ENCODE measurements around the gene USP34. TPM values are rescaled to one million over a fixed set of nuclear protein-coding genes. Genes with fewer than 3 reads are reported as not detected.

The USP34 gene
- total and polyA plus RNA-seq, 2 of the 4 experiments (the other 2 are of a cell fraction) = 34.7 to 128 TPM

DNA sequence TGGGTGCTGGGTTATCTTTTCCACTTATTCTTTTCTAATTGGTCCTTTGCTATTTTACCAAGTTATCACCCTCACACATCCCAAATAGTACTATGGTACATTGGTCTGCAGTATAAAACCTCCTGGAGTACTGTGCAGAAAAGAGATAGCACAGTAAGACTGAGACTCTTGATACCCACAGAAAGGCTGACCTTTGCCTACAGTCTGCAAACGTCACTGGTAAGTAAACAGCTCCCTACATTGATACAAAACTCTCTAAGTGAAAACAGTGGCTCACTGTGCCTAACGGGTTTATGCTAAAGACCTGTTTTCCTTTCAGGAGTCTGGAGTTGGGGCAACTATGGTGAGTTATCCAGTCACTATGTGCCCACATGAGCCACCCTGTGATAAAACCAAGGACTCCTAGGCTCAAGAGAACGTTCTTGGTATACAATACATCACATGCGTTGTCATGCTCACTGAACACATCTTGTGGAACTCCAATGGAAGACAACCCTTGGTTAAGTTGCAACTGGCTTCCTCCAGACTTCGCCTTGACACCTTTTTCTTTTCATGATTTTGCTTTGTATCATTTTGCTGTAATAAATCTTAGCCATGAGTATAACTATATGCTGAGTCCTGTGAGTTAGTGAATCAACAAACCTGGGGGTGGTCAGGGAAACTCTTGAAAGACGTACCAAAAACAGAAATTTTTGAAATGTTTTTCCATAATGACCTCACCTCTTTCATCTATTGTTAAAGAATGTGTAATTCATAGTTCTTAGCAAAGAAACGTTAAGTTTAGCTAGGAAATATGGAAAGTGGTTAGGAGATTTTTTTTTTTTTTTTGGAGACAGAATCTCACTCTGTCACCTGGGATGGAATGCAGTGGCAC is 204.0 kb downstream of the USP34 start:
- H3K9ac ChIP-seq (ENCODE audit: low read depth, low read length) = no peak overlapping the region
- H2BK15ac ChIP-seq (ENCODE audit: low read depth, low read length) = no peak overlapping the region
- no peak overlapping the region for H3K27ac ChIP-seq (ENCODE audit: insufficient read depth, low read length)
- H3K4me3 ChIP-seq (ENCODE audit: insufficient read depth, low read depth, low read length) = no peak overlapping the region
- peaks cover 7 to 24% of the 10 kb centered on the region in 2 experiments; a peak in 2 of 4 replicates for H3K79me1 ChIP-seq (ENCODE audit: low read depth in 1 of 2, low read length in 2 of 2)
- H2AK9ac ChIP-seq (replicated peaks; ENCODE audit: low read depth, low read length, poor library complexity) = no peak overlapping the region
- intact Hi-C loops (cut with micrococcal nuclease) (no loop called here), in situ Hi-C loops (cut with MboI; ENCODE audit: low sequenced_read_pairs) (no loop called here), dilution Hi-C loops (cut with HindIII; ENCODE audit: low sequenced_read_pairs, unreplicated experiment) (no loop called here)
- no peak for DNase-seq
- no peak overlapping the region for H3K18ac ChIP-seq (ENCODE audit: low read depth, low read length)
- H4K20me1 ChIP-seq (ENCODE audit: insufficient read depth, low read length) = no peaks in the 10 kb centered on the region; the same call in 1 of the 2 replicates
- peaks cover 18% of the 10 kb centered on the region for H3K36me3 ChIP-seq (ENCODE audit: control insufficient read depth, insufficient read depth, low read length)
- H4K8ac ChIP-seq (ENCODE audit: low read depth in 2 of 2, low read length in 2 of 2) = no peak overlapping the region
- WGBS, 2 experiments (ENCODE audit: extremely low coverage in 2 of 2, insufficient read length in 1 of 2) = 100% methylated on average over 1 of the region's 7 CpGs; no CpG with 5 or more reads in 1 of the 2 experiments
- H4K91ac ChIP-seq (ENCODE audit: insufficient read depth, low read depth, low read length) = no peak overlapping the region
- no peak overlapping the region; the same call in 1 of the 2 replicates for H3K23ac ChIP-seq (ENCODE audit: low read depth, low read length)
- H3K27me3 ChIP-seq (ENCODE audit: control insufficient read depth, insufficient read depth, low read length) = no peaks in the 10 kb centered on the region
- ChIA-PET POLR2A (ENCODE audit: unreplicated experiment) (no interaction called here), CTCF (no interaction called here)
- no peak overlapping the region for H3K4me2 ChIP-seq (ENCODE audit: low read depth, low read length)
- no peaks in the 10 kb centered on the region for H3K4me1 ChIP-seq (ENCODE audit: control insufficient read depth, insufficient read depth, low read length)
- no peak overlapping the region for H2BK5ac ChIP-seq (ENCODE audit: low read depth, low read length, poor library complexity, severe bottlenecking)
- H3K4ac ChIP-seq (ENCODE audit: low read depth, low read length) = no peak overlapping the region
- H2BK120ac ChIP-seq (ENCODE audit: low read depth, low read length) = no peak overlapping the region
- 0 out of 2 replicates have a peak, but pooled peaks have one; percentile 24 for ATAC-seq (ENCODE audit: low read depth)
- BruUV-seq (replicated peaks) = no TSS peak
- H2AK5ac ChIP-seq (ENCODE audit: low read depth, low read length) = no peak overlapping the region
- H4K5ac ChIP-seq (ENCODE audit: low read depth, low read length) = no peak overlapping the region
- no peak overlapping the region for H2AFZ ChIP-seq (replicated peaks; ENCODE audit: low read length, poor library complexity)
- no peak overlapping the region for H3K56ac ChIP-seq (ENCODE audit: extremely low read depth, insufficient read depth, low read length)
- H3K9me3 ChIP-seq (ENCODE audit: control insufficient read depth, insufficient read depth, low read length) = no peaks in the 10 kb centered on the region
- peaks cover 5% of the 10 kb centered on the region for H3K9me1 ChIP-seq (ENCODE audit: insufficient read depth, low read length)
- no peak overlapping the region for H2BK20ac ChIP-seq (ENCODE audit: low read depth, low read length)
- H3K14ac ChIP-seq (replicated peaks; ENCODE audit: low read depth, low read length) = no peak overlapping the region
- no peak for TF ChIP-seq MXI1 (IDR thresholded peaks at IDR 0.05; ENCODE audit: borderline replicate concordance, low read depth, low read length)
- no peak for TF ChIP-seq RCOR1 (IDR thresholded peaks at IDR 0.05; ENCODE audit: insufficient replicate concordance, low read length)
- TF ChIP-seq, protein P1, sequence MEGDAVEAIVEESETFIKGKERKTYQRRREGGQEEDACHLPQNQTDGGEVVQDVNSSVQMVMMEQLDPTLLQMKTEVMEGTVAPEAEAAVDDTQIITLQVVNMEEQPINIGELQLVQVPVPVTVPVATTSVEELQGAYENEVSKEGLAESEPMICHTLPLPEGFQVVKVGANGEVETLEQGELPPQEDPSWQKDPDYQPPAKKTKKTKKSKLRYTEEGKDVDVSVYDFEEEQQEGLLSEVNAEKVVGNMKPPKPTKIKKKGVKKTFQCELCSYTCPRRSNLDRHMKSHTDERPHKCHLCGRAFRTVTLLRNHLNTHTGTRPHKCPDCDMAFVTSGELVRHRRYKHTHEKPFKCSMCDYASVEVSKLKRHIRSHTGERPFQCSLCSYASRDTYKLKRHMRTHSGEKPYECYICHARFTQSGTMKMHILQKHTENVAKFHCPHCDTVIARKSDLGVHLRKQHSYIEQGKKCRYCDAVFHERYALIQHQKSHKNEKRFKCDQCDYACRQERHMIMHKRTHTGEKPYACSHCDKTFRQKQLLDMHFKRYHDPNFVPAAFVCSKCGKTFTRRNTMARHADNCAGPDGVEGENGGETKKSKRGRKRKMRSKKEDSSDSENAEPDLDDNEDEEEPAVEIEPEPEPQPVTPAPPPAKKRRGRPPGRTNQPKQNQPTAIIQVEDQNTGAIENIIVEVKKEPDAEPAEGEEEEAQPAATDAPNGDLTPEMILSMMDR (conservative IDR thresholded peaks at IDR 0.05; ENCODE audit: low read depth, low read length) = no peak
- no peak for TF ChIP-seq POLR2A (IDR thresholded peaks at IDR 0.05; ENCODE audit: low read depth, low read length)
- TF ChIP-seq FOS (IDR thresholded peaks at IDR 0.05; ENCODE audit: low read depth, low read length) = no peak
- TF ChIP-seq, protein P2, sequence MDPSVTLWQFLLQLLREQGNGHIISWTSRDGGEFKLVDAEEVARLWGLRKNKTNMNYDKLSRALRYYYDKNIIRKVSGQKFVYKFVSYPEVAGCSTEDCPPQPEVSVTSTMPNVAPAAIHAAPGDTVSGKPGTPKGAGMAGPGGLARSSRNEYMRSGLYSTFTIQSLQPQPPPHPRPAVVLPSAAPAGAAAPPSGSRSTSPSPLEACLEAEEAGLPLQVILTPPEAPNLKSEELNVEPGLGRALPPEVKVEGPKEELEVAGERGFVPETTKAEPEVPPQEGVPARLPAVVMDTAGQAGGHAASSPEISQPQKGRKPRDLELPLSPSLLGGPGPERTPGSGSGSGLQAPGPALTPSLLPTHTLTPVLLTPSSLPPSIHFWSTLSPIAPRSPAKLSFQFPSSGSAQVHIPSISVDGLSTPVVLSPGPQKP (IDR thresholded peaks at IDR 0.05; ENCODE audit: borderline replicate concordance, low read depth, low read length) = no peak
- no peak for TF ChIP-seq MAFK (IDR thresholded peaks at IDR 0.05; ENCODE audit: low read depth, low read length)
- no peak for TF ChIP-seq BHLHE40 (IDR thresholded peaks at IDR 0.05; ENCODE audit: low read depth, low read length)
- no peak for TF ChIP-seq MAZ (IDR thresholded peaks at IDR 0.05; ENCODE audit: borderline replicate concordance, low read depth, low read length)
- TF ChIP-seq RFX5 (IDR thresholded peaks at IDR 0.05; ENCODE audit: low read depth, low read length) = no peak
- TF ChIP-seq SMC3 (IDR thresholded peaks at IDR 0.05; ENCODE audit: low read depth, low read length) = no peak
- no peak for TF ChIP-seq CEBPB (IDR thresholded peaks at IDR 0.05; ENCODE audit: low read depth, low read length)
- no peak for TF ChIP-seq CHD1 (IDR thresholded peaks at IDR 0.05; ENCODE audit: low read depth, low read length)
- TF ChIP-seq, protein P3, sequence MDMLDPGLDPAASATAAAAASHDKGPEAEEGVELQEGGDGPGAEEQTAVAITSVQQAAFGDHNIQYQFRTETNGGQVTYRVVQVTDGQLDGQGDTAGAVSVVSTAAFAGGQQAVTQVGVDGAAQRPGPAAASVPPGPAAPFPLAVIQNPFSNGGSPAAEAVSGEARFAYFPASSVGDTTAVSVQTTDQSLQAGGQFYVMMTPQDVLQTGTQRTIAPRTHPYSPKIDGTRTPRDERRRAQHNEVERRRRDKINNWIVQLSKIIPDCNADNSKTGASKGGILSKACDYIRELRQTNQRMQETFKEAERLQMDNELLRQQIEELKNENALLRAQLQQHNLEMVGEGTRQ (IDR thresholded peaks at IDR 0.05; ENCODE audit: low read depth, low read length) = no peak
- TF ChIP-seq NFE2L2 (IDR thresholded peaks at IDR 0.05; ENCODE audit: low read depth, low read length) = no peak

Data from IMR-90 (cell line).